ENCODE measurements around the gene PPIL4.

PPIL4 gene, protein sequence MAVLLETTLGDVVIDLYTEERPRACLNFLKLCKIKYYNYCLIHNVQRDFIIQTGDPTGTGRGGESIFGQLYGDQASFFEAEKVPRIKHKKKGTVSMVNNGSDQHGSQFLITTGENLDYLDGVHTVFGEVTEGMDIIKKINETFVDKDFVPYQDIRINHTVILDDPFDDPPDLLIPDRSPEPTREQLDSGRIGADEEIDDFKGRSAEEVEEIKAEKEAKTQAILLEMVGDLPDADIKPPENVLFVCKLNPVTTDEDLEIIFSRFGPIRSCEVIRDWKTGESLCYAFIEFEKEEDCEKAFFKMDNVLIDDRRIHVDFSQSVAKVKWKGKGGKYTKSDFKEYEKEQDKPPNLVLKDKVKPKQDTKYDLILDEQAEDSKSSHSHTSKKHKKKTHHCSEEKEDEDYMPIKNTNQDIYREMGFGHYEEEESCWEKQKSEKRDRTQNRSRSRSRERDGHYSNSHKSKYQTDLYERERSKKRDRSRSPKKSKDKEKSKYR

GRCh38 chr6:149545754-149546471 lies at the start of gene PPIL4:
Gene PPIL4, minus strand, starts transcription at chr6:149546043. Its CDS starts 38 bp downstream, at chr6:149546005.
- peak; percentile 96 for DNase-seq

DNA sequence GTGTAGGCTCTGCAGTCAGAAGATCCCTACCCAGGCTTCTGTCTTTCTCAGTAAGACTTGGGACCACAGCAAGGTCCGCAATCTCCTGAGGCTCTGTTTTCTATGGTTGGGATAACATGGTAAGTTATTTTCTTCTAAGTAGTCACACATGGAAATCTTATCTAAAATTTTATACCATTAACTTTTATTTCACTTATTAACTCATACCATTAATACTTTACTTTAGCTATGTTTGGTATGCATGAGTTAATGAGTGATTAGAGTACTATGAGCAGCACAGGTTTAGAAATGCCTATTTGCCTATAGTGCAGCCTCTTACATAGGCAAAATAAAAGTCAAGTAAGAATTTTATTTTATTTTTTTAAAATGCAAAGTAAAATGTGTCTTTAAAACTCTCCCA lies 47.6 kb upstream of the PPIL4 start:
- no peak for DNase-seq

GRCh38 chr6:149592983-149593382 lies 47.1 kb upstream of the PPIL4 start:
- no peak for DNase-seq

- no peak for DNase-seq
Measured at GRCh38 chr6:149586149-149586548, 40.3 kb upstream of the PPIL4 start.

- no peak for DNase-seq
Measured at GRCh38 chr6:149581349-149581748, 35.5 kb upstream of the PPIL4 start.

DNA sequence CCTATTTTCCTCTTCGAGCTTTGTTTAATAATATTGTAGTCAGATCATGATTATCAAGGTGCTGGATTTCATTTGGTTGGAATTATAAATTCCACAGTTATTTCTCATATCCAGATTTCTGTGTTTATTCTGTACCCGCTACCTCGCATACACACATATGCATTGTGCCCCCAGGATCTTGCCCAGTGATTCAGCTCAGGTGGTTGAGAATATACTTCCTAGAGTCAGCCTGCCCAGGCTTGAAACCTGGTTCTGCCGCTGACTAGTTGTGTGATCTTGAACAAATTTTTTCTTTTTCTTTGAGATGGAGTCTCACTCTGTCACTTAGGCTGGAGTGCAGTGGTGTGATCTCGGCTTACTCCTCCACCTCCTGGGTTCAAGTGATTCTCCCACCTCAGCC lies 35.0 kb upstream of the PPIL4 start:
- DNase-seq = no peak

GRCh38 chr6:149567945-149568585 lies 22.2 kb upstream of the PPIL4 start:
- no peak for DNase-seq

- no peak for DNase-seq
Measured at GRCh38 chr6:149567194-149567586, 21.3 kb upstream of the PPIL4 start.

- DNase-seq = peak; percentile 64
Measured at GRCh38 chr6:149566410-149567193, 20.8 kb upstream of the PPIL4 start.

GRCh38 chr6:149565527-149566409 lies 19.9 kb upstream of the PPIL4 start, which contains the start of gene GINM1:
Gene GINM1, plus strand, starts transcription at chr6:149566375. Its CDS starts 40 bp downstream, at chr6:149566415.
- DNase-seq = peak; percentile 93

- no peak for DNase-seq
Measured at GRCh38 chr6:149563928-149564325, 18.1 kb upstream of the PPIL4 start.

- no peak for DNase-seq
Measured at GRCh38 chr6:149563203-149563927, 17.5 kb upstream of the PPIL4 start.

DNA sequence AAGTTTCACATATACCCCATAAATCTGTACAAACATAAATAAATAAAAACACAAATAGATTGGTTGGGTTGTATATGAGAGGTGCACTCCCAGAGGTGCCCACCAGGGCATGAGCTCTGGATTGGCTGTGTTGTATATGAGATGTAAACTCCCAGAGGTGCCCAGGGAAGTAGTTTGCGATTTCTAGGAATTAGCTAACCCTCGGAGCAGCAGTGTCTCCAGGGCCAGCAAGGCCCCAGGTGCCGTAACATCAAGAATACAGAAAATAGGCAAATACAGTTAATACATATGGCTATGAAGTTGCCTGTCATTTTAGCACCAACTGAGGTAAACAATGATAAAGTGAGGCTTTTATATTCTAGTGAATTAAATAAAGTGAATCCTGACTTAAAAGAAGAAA lies 14.9 kb upstream of the PPIL4 start:
- no peak for DNase-seq

DNA sequence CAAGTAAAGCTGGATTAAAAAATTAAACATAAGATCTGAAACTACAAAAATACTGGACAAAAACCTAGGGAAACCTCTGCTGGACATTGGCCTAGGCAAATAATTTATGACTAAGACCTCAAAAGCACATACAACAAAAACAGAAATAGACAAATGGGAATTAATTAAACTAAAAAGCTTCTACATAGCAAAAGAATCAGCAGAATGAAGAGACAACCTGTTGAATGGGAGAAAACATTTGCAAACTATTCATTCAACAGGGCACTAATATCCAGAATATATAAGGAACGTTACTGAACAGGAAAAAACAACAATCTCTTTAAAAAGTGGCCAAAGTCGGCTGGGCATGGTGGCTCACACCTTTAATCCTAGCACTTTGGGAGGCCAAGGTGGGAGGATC lies 13.5 kb upstream of the PPIL4 start:
- DNase-seq = no peak

DNA sequence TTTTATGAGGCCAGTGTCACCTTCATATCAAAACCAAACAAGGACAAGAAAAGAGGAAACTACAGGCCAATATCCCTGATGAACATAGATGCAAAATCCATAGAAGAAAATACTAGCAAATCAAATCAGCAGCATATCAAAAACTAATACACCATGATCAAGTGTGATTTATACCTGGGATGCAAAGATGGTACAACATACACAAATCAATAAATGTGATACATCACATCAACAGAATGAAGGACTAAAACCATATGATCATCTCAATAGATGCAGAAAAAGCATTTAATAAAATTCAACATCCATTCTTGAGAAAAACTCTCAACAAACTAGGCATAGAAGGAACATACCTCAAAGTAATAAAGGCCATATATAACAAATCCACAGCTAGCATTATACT lies 12.2 kb upstream of the PPIL4 start:
- DNase-seq = no peak

DNA sequence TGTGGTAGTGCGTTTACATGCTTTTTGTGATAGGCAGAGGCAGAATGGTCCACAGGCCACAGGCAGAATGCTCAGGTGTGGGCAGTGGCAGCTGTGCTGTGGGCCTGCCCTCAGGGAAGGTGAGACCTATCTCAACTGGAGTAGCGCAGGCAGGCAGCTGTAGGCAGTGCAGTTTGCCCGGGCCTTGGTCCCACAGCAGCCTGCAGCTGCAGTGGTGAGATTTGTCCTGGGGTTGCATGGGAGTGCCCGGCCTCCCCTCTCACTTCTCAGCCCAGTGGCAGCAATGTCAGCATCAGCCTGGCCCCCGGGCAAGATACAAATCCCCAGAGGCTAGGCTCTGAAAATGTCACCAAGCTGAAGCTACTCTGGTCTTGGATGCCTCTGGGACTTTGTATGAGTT lies 6.1 kb upstream of the PPIL4 start:
- no peak for DNase-seq

- DNase-seq = peak; percentile 63
Measured at GRCh38 chr6:149545258-149545753, 537 bp downstream of the PPIL4 start.

- DNase-seq = no peak
Measured at GRCh38 chr6:149544646-149545257, 1.1 kb downstream of the PPIL4 start.

- DNase-seq = no peak
Measured at GRCh38 chr6:149541139-149541538, 4.7 kb downstream of the PPIL4 start.

DNA sequence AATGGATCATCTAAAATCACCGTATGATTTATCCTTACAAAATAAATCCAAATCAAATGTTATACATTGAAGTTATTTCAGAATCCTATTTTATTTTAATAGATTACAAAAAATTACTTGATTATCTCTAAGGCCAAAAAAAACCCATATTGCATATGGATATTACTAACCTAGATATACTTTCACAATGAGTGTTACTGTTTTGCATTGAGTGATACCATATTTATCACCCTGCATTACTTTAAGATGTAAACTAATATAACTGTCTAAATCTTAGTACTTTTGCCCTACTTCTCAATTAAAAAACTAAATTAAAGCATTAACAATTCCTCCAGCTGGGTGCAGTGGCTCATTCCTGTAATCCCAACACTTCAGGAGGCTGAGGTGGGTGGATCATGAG lies 11.1 kb downstream of the PPIL4 start:
- DNase-seq = no peak

Measured in activated naive CD4-positive, alpha-beta T cell treated with anti-CD3 and anti-CD28 coated beads, Interleukin-2, amount 50 U/mL, for 16 hours (primary cell).